A549 treated with RU486 at 1 μM for 4 hours (cell line): ENCODE results near the gene NSRP1. TPM values are rescaled to one million over a fixed set of nuclear protein-coding genes. Genes with fewer than 3 reads are reported as not detected.

Experiments
- total RNA-seq: library from RNA; stranded (reverse); fragments of 200-300 nt; extraction: Qiagen RNA extraction; gene quantifications from 5 replicates; pipeline ENCODE4 v1.2.3, GENCODE V29; 2022; ENCODE audit warnings: low read depth

Gene NSRP1
- 30.3 to 41.7 TPM (median 31.3 TPM) in 5 replicates for total RNA-seq

GRCh38 chr17:30116661-30117551, at the start of gene NSRP1:
NSRP1 (plus strand) TSS chr17:30116816; CDS start chr17:30116844, 28 bp downstream.

GRCh38 chr17:30235386-30236296, 119.0 kb downstream of the NSRP1 start, which contains the start of gene SLC6A4:
SLC6A4 (minus strand) TSS chr17:30235697; CDS start chr17:30221958, 13,739 bp downstream.

Other genes starting within 250 kb of the NSRP1 start
- gene SSH2, start 186.6 kb upstream of the NSRP1 start, total RNA-seq, result 24.8 to 38.6 TPM (median 29.9 TPM) in 5 replicates
- gene EFCAB5, start 175.2 kb upstream of the NSRP1 start, total RNA-seq, result 0.25 to 0.81 TPM (median 0.73 TPM) in 5 replicates
- 0.02 to 0.06 TPM (median 0.06 TPM) in 3 of 5 replicates, not detected in the others for gene SLC6A4, start 118.9 kb downstream of the NSRP1 start, total RNA-seq
- gene BLMH, start 175.1 kb downstream of the NSRP1 start, total RNA-seq, result 43.9 to 53.1 TPM (median 46.9 TPM) in 5 replicates
- gene TMIGD1, start 217.2 kb downstream of the NSRP1 start, total RNA-seq, result not detected in 5 replicates